T-helper 2 cell treated with Interferon-gamma antibody and Interleukin-4, amounts not matched to agents 5 μg/mL and 100 μg/mL, for 36 hours (primary cell): ENCODE data around the gene TECTB.
"Not testable (repeated sequence)": the region's sequence is repeated elsewhere in the genome, so short reads cannot be mapped to it uniquely, and the experiment has no call there.

Experiments used
- DNase-seq: peaks from one replicate; pipeline ENCODE4 v3.0.0; 2021; ENCODE audit warnings: low spot score
- H3K27ac Mint-ChIP-seq: one replicate; pipeline ENCODE4 v1.8.0; 2021; ENCODE audit warnings: mild to moderate bottlenecking, mixed read lengths
- H3K27me3 Mint-ChIP-seq: one replicate; pipeline ENCODE4 v1.8.0; 2021; ENCODE audit warnings: low read depth, mixed read lengths
- H3K36me3 Mint-ChIP-seq: one replicate; pipeline ENCODE4 v1.8.0; 2021; ENCODE audit warnings: low read depth, mixed read lengths
- H3K4me1 Mint-ChIP-seq: one replicate; pipeline ENCODE4 v1.8.0; 2021; ENCODE audit warnings: low read depth, mixed read lengths
- H3K4me3 Mint-ChIP-seq: one replicate; pipeline ENCODE4 v1.8.0; 2022; ENCODE audit warnings: mild to moderate bottlenecking, moderate library complexity, mixed read lengths
- H3K9me3 Mint-ChIP-seq: one replicate; pipeline ENCODE4 v1.8.0; 2021; ENCODE audit warnings: mixed read lengths

TECTB gene

DNA sequence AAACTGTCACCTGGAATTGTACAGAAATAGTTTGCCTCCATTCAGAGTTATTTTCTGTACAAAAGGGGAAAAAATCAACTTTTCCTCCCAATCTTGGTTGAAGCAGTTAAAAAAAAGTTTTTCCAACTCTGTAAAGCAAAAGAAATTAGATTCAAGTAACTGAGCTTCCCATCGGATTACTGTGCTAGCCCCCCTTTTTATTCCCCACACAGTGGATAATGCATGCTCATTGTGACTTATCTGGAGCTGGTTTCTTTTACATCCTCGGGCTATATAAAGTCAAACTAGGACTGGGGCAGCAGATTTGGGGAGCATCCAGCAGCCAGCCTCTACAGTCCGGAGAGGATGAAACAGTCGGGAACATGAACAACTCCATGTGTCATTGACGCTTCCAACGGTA, at the start of gene TECTB:
Gene TECTB (plus strand): TSS at position 301 of the 400 bp plus-strand sequence. CDS start 335 bp downstream, outside the sequence.
- Mint-ChIP-seq H3K9me3 (no peaks in the 10 kb centered on the region), H3K4me3 (no peak within 1 kb of the TSS)
- no peak for DNase-seq

DNA sequence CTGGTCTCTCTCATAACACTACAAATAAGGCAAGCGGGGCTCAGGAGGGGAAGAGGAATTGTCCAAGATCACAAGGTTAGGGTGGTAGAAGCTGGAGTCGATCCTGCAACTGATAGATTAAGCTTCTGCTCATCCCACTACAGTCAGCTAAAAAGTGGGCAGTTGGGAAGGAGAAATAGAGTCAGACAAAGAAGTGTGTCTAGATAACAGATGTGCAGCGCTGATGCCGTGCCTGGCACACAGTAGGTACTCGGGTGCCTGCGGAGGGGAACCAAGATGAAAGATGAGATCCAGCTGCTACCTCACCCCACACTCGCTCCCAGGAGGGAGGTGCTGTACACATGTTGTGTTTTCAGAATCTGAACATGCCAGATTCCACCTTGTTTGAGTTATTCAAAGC, 48.1 kb upstream of the TECTB start:
- peaks cover 3% of the 10 kb centered on the region for H3K27me3 Mint-ChIP-seq
- no peak overlapping the region for H3K27ac Mint-ChIP-seq
- DNase-seq: no peak
- peaks cover 4% of the 10 kb centered on the region for H3K9me3 Mint-ChIP-seq
- H3K4me3 Mint-ChIP-seq: no peak overlapping the region
- H3K4me1 Mint-ChIP-seq: no peaks in the 10 kb centered on the region
- H3K36me3 Mint-ChIP-seq: no peaks in the 10 kb centered on the region

More for the DNA sequence above, at the start of gene TECTB:
- H3K4me1 Mint-ChIP-seq: no peaks in the 10 kb centered on the region
- H3K36me3 Mint-ChIP-seq: no peaks in the 10 kb centered on the region
- H3K27me3 Mint-ChIP-seq: peaks cover 13% of the 10 kb centered on the region
- no peak within 1 kb of the TSS for H3K27ac Mint-ChIP-seq

DNA sequence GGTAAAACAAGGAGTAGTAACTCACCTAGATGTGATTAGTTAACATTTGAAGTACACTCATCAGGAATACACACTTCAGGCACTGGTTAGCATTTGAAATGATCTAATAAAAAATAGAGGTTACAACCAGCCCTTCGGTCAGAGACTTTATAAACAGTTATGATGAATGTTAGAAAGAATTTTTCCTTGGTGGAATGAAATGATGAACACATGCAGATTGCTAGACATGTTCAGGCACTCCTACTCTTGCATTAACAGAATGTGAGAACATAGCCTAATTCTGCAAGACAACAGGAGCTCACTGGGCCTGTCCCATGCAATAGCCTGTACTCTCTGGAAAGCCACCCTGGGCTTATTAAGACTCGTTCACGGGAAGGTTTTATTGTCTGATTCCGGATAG, 47.3 kb upstream of the TECTB start:
- H3K4me3 Mint-ChIP-seq: no peak overlapping the region
- no peak overlapping the region for H3K27ac Mint-ChIP-seq
- no peaks in the 10 kb centered on the region for H3K36me3 Mint-ChIP-seq
- H3K27me3 Mint-ChIP-seq: peaks cover 3% of the 10 kb centered on the region
- no peak for DNase-seq
- H3K9me3 Mint-ChIP-seq: peaks cover 5% of the 10 kb centered on the region
- no peaks in the 10 kb centered on the region for H3K4me1 Mint-ChIP-seq

DNA sequence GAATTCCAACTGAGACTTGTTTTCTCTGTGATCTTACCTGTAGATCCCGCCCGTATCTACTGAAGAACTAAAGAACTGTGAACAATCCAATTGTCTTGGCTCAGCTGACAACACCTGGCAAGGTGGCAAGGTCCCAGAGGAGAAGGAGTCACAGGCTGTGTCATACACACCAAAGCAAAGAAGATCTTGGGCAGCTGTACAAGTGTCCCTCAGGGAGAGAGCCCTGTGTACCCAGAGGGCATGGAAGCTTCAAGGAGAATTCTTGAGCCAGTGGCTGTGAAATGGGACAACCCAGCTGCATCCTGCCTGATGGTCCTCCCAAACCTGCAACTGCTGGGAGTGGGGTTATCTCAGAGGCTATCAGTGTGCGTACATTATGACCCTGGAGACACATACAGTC, 46.7 kb upstream of the TECTB start:
- H3K27me3 Mint-ChIP-seq: peaks cover 3% of the 10 kb centered on the region
- no peak overlapping the region for H3K4me3 Mint-ChIP-seq
- no peaks in the 10 kb centered on the region for H3K36me3 Mint-ChIP-seq
- no peaks in the 10 kb centered on the region for H3K4me1 Mint-ChIP-seq
- peaks cover 9% of the 10 kb centered on the region for H3K9me3 Mint-ChIP-seq
- DNase-seq: no peak
- no peak overlapping the region for H3K27ac Mint-ChIP-seq

DNA sequence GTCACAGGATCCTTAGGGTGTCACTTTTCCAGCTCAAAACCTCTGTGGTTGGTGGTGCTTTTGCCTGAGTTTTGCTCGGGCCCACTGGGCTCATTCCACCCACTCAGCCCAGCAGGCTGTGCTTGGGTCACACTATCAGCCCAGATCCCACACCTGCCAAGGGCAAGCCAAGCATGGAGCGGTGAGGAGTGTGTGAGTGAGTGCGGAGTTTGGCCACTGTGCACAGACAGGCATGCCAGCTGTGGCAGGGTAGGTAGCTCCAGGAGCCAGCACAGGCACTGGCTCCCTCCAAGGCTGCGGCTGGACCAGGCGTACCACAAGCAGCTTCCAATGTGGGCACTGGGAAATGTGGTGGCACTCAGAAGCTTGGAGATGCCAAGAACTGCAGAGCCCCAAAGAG, 43.9 kb upstream of the TECTB start:
- H3K27ac Mint-ChIP-seq: no peak overlapping the region
- H3K27me3 Mint-ChIP-seq: no peaks in the 10 kb centered on the region

DNA sequence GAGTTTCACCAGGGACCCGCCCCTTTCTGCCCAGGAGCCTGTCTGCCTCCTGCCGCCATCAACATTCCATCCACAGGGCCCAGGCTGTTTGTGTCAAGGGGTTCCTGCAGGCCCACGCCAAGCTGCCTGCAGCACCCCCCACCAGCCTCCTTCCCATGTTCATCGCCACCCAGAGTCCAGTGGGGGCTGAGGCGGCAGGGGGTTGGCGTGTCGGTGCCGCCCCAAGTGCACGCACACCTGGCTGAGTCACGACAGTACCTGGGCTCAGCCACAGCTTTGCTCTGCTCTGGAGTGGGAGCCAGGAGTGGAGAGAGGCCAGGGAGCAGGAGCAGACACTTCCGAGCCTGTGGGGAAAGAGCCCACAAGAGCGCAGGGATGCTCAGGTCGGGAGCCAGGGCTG, 42.8 kb upstream of the TECTB start:
- peaks cover 9% of the 10 kb centered on the region for H3K9me3 Mint-ChIP-seq
- no peak overlapping the region for H3K4me3 Mint-ChIP-seq
- H3K4me1 Mint-ChIP-seq: no peaks in the 10 kb centered on the region
- DNase-seq: no peak
- no peak overlapping the region for H3K27ac Mint-ChIP-seq
- no peaks in the 10 kb centered on the region for H3K36me3 Mint-ChIP-seq
- no peaks in the 10 kb centered on the region for H3K27me3 Mint-ChIP-seq

More for the DNA sequence above, 43.9 kb upstream of the TECTB start:
- no peaks in the 10 kb centered on the region for H3K4me1 Mint-ChIP-seq
- H3K36me3 Mint-ChIP-seq: no peaks in the 10 kb centered on the region
- no peak overlapping the region for H3K4me3 Mint-ChIP-seq
- DNase-seq: no peak
- peaks cover 9% of the 10 kb centered on the region for H3K9me3 Mint-ChIP-seq

DNA sequence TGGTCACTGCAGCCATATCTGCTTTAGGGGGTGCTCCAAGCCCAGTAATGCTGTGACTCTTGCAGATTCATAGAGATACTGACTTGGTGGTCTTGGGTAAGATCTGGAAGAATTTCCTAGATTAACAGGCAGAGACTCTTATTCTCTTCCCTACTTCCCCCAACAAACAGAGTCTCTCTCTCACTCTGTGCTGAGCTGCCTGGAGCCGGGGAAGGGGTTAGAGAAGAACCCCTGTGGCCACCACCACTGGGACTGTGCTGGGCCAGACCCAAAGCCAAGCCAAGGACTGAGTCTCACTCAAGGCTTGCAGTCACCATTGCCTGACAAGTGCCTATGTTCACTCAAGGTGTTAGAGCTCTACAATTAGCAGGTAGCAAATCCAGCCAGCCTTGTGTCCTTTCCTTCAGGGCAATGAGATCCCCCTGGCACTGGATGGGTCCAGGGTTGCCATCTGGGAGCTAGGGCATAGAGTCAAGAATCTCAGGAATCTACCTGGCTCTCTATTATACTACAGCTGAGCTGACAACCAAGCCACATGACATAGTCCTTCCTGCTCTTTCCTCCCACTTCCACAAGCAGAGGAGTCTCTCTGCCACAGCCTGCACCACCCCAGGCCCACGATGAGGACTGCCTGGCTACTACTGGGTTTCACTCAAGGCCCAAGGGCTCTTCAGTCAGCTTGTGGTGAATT, 41.4 kb upstream of the TECTB start:
- H3K27ac Mint-ChIP-seq: no peak overlapping the region
- H3K4me3 Mint-ChIP-seq: no peak overlapping the region
- DNase-seq: no peak
- no peaks in the 10 kb centered on the region for H3K4me1 Mint-ChIP-seq
- H3K9me3 Mint-ChIP-seq: peaks cover 9% of the 10 kb centered on the region
- no peaks in the 10 kb centered on the region for H3K27me3 Mint-ChIP-seq
- H3K36me3 Mint-ChIP-seq: no peaks in the 10 kb centered on the region

DNA sequence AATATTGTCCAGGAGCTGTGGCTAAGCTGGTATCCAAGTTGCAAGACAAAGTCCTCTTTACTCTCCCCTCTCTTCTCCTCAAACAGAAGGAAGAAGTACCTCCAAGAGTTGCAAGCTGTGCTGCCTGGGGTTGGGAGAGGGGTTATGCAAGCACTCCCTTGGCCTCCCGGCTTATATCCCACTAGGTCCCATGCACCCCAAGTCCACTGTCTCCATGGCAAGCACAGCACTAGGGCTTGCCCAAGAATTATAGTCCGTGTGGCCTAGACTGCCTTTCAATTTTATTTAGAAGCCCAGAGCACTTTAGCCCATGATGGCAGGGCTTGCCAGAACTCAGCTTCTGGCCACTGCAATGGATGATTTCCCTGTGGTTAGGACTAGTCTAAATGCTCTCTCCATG, 40.4 kb upstream of the TECTB start:
- Mint-ChIP-seq H3K9me3 (peaks cover 9% of the 10 kb centered on the region), H3K4me3 (no peak overlapping the region), H3K36me3 (no peaks in the 10 kb centered on the region), H3K27me3 (no peaks in the 10 kb centered on the region), H3K4me1 (no peaks in the 10 kb centered on the region), H3K27ac (no peak overlapping the region)
- no peak for DNase-seq

DNA sequence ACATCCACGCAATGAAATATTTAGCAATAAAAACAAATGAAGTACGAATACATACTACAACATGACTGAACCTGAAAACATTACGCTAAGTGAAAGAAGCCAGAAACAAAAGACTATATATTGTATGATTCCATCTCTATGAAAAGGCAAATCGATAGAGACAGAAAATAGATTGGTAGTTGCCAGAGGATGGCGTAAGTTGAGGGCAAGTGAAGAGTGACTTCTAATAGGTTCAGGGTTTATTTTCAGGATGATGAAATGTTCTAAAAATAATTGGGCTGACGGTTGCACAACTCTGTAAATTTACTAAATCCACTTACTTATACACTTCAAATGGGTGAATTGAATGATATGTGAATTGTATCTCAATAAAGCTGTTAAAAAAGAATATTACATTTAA, 39.5 kb upstream of the TECTB start:
- Mint-ChIP-seq H3K9me3 (peaks cover 14% of the 10 kb centered on the region), H3K36me3 (no peaks in the 10 kb centered on the region), H3K4me1 (no peaks in the 10 kb centered on the region), H3K27me3 (no peaks in the 10 kb centered on the region), H3K4me3 (no peak overlapping the region), H3K27ac (no peak overlapping the region)
- no peak for DNase-seq

DNA sequence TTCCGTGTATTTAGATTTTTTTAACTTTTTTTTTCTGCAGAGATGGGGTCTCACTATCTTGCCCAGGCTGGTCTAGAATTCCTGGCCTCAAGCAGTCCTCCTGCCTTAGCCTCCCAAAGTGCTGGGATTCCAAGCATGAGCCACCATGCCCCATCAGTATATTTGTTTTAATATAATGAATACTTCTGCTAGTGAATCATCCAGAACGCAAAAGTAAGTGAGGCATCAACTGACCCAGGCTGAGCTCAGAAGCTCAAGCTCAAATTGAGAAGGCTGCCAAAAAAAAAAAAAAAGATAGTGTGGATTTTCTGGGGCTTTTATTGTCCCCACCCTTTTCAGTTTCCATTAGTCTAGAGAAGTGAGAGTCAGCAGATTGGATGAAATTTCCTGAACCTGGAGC, 39.0 kb upstream of the TECTB start:
- Mint-ChIP-seq H3K27me3 (no peaks in the 10 kb centered on the region), H3K4me3 (no peak overlapping the region), H3K36me3 (no peaks in the 10 kb centered on the region), H3K27ac (no peak overlapping the region), H3K9me3 (peaks cover 14% of the 10 kb centered on the region), H3K4me1 (no peaks in the 10 kb centered on the region)
- DNase-seq: no peak

DNA sequence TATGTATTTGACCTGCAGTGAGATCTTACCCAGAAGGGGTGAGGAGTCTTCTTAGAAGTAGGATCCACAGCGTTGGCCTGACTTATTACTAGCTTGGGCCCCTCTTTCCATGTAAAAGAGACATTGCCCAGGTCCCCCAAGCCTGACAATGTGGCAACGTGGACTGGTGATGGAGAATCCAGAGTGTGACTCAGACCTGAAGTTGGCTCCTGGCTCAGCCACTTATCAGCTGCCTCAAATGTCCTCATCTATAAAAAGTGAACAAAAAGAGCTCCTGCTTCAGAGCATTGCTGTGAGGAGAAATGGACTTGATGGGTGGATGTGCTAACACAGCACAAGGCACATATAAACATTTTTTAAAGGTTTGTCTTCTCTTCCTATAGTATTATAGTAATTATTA, 35.4 kb upstream of the TECTB start:
- H3K9me3 Mint-ChIP-seq: peaks cover 15% of the 10 kb centered on the region
- H3K36me3 Mint-ChIP-seq: no peaks in the 10 kb centered on the region
- H3K4me1 Mint-ChIP-seq: no peaks in the 10 kb centered on the region
- no peak for DNase-seq
- no peak overlapping the region for H3K4me3 Mint-ChIP-seq
- no peak overlapping the region for H3K27ac Mint-ChIP-seq
- H3K27me3 Mint-ChIP-seq: no peaks in the 10 kb centered on the region

DNA sequence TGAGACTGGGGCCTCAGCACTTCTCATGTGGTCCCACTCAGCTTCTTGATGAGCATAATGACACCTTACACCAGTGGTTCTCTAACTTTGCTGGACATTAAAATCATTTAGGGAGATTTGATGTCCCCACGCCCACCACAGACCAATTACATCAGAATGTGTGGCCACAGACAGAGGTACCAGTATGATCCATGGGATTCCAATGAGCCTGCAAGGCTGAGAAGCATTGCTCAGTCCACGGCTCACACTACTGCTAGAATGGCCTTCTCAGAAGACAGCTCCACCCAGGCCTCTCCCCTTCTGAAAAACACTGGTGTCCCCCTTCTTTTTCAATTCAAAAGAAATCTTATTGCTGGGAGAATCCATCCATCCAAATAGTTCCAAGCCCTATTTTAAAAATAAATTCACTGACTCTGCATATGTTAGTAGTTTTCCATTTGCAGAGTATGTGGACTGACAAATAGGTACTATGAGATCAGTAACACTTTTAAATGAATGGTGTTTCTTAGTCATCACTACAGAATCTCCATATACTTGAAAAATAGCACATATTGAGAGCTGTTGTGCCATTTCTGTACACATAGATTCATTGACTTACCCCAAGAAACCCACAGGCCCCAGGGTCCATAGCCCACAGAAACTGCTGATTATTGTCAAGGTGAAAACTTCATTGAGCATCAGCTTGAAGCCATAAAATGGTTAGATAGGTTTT, 34.5 kb upstream of the TECTB start:
- Mint-ChIP-seq H3K9me3 (peaks cover 15% of the 10 kb centered on the region), H3K4me1 (no peaks in the 10 kb centered on the region), H3K27me3 (no peaks in the 10 kb centered on the region)

DNA sequence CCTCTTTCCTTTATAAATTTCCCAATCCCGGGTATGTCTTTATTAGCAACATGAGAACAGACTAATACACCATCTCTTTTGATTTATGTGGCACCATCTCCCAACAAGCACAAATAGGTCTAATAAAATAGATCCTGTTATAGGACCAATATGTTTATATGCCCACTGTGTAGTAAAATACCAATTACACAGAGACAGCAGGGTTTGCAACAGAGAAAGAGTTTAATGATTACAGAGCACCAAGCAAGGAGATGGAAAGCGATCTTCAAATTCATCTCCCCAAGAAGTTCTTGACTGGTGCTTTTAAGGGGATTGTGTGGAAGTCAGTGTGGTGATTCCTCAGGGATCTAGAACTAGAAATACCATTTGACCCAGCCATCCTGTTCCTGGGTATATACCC, 33.5 kb upstream of the TECTB start:
- Mint-ChIP-seq H3K4me1 (no peaks in the 10 kb centered on the region), H3K27me3 (no peaks in the 10 kb centered on the region), H3K36me3 (no peaks in the 10 kb centered on the region), H3K4me3 (no peak overlapping the region), H3K27ac (no peak overlapping the region), H3K9me3 (peaks cover 15% of the 10 kb centered on the region)
- DNase-seq: no peak

More for the DNA sequence above, 34.5 kb upstream of the TECTB start:
- no peak for DNase-seq
- no peak overlapping the region for H3K4me3 Mint-ChIP-seq
- H3K27ac Mint-ChIP-seq: no peak overlapping the region
- H3K36me3 Mint-ChIP-seq: no peaks in the 10 kb centered on the region

DNA sequence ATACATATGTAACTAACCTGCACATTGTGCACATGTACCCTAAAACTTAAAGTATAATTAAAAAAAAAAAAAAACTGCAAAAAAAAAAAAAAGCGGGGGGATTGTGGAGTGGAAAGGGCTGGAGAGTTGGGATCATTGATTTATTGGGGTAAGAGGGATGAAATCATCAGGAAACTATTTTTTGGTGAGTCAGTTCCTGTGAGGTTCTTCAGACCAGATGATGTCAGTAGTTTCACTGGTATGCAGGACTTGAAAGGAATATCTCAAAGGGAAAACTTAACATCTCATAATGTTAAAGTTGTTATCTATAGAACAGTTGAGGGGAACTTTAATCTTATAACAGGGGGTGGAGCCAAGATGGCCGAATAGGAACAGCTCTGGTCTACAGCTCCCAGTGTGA, 32.6 kb upstream of the TECTB start:
- DNase-seq: no peak
- H3K4me3 Mint-ChIP-seq: no peak overlapping the region
- no peak overlapping the region for H3K27ac Mint-ChIP-seq
- H3K36me3 Mint-ChIP-seq: no peaks in the 10 kb centered on the region
- no peaks in the 10 kb centered on the region for H3K27me3 Mint-ChIP-seq
- no peaks in the 10 kb centered on the region for H3K4me1 Mint-ChIP-seq
- peaks cover 15% of the 10 kb centered on the region for H3K9me3 Mint-ChIP-seq

DNA sequence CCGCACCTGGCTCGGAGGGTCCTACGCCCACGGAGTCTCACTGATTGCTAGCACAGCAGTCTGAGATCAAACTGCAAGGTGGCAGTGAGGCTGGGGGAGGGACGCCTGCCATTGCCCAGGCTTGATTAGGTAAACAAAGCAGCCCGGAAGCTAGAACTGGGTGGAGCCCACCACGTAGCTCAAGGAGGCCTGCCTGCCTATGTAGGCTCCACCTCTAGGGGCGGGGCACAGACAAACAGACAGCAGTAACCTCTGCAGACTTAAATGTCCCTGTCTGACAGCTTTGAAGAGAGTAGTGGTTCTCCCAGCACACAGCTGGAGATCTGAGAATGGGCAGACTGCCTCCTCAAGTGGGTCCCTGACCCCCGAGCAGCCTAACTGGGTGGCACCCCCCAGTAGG, 32.0 kb upstream of the TECTB start:
- DNase-seq, H3K4me1 Mint-ChIP-seq, H3K4me3 Mint-ChIP-seq, H3K36me3 Mint-ChIP-seq, H3K27ac Mint-ChIP-seq, H3K27me3 Mint-ChIP-seq: not testable (repeated sequence)
- H3K9me3 Mint-ChIP-seq: peaks cover 15% of the 10 kb centered on the region
